Myocyte (in vitro differentiated cells): Measurements from ENCODE around the gene SNX10. TPM values are rescaled to one million over a fixed set of nuclear protein-coding genes. Genes with fewer than 3 reads are reported as not detected.
A peak's percentile ranks its signal among the peaks of the same experiment; 100 is the strongest.
"Not testable (repeated sequence)": the region's sequence is repeated elsewhere in the genome, so short reads cannot be mapped to it uniquely, and the experiment has no call there.

Experiments
- DNase-seq: peaks from one replicate; pipeline ENCODE4 v3.0.0-alpha.2; 2012; ENCODE audit warnings: low read depth
- polyA plus RNA-seq: library from polyadenylated mRNA; unstranded; fragments of >200 nt; gene quantifications from one replicate; pipeline ENCODE4 v1.2.1, GENCODE V29; 2012; ENCODE audit warnings: missing spikeins
- total RNA-seq: library from RNA; depleted of rRNA; stranded (reverse); fragments of >200 nt; gene quantifications from 2 replicates; pipeline ENCODE4 v1.2.3, GENCODE V29; 2014

SNX10 gene, protein sequence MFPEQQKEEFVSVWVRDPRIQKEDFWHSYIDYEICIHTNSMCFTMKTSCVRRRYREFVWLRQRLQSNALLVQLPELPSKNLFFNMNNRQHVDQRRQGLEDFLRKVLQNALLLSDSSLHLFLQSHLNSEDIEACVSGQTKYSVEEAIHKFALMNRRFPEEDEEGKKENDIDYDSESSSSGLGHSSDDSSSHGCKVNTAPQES
- not detected in 2 replicates for total RNA-seq
- polyA plus RNA-seq = not detected

DNA sequence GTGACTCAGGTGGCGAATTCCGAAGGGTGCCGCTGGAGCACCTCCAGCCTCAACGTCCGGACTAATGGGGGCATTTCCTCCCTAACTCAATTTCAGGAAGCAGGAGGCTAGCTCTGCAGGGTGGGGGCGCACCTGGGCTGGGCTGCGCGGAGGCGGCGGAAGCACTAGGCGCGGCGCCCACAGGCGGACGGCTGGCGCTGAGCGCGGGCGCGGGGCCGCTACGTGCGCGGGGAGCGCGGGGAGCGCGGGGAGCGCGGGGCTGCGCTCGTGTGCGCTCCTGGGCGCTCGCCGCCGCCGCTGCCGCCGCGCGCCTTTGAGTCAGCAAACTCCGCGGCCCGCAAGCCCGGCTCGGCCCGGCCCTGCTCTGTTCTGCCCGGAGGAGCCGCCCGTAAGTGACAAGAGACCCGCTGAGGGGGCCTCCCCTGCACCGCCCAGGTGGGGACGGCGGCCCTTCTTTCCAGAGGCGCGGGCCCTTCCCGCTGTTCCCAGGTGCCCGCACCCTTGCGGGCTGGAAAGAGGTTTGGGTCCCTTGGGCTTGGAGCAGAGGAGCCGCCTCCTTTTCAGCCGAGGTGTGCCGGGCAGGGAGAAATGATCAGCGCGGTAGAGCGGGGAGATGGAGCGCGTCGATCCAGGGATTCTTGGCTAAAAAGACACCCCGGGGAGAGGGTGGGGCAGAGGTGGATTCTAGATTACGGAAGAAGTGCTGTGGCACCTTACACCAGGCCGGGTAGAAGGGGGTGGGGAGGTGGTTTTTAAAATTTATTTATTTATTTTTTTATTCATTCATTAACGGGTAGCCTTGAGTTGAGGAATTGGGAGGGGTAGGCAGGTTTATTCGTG is at the start of gene SNX10:
TSS of gene SNX10 (plus strand) at position 164 of the 840 bp plus-strand sequence. CDS start 54,581 bp downstream, outside the sequence.
- peak; percentile 11 for DNase-seq

GRCh38 chr7:26245150-26245549 is 46.5 kb upstream of the SNX10 start:
- DNase-seq = no peak

- no peak for DNase-seq
These were observed 41.4 kb upstream of the SNX10 start for GRCh38 chr7:26250239-26250638.

DNA sequence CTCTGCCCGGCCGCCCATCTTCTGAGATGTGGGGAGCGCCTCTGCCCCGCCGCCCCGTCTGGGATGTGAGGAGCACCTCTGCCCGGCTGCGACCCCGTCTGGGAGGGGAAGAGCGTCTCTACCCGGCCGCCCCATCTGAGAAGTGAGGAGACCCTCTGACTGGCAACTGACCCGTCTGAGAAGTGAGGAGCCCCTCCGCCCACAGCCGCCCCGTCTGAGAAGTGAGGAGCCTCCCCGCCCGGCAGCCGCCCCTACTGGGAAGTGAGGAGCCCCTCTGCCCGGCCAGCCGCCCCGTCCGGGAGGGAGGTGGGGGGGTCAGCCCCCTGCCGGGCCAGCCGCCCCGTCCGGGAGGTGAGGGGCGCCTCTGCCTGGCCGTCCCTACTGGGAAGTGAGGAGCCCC is 29.8 kb upstream of the SNX10 start:
- not testable (repeated sequence) for DNase-seq

GRCh38 chr7:26265065-26265464 is 26.6 kb upstream of the SNX10 start:
- no peak for DNase-seq

DNA sequence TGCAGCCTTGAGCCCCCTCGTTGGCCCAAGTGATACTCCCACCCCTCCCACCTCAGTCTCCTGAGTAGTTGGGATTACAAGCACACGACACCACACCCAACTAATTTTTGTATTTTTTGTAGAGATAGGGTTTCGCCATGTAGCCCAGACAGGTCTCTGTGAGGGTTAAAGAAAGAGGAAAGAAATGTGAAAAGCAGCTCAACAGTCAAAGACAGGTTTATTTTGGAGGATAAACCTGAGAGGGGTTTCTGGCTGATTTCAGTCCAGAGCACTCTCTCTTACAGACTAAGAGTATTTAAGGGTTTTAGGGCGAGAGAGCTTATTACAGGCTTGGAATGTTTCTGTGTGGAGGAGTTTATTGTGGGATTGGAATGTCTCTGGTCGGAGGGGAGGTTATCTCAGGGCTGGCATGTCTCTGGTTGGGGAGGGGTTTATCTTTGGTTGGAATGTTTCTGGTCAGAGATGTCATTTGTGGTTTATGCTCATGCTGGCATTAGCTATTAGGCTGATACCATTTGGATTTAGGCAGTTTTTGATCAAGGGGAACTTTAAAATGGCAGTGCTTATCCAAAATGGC is 26.1 kb upstream of the SNX10 start:
- peak; percentile 31 for DNase-seq

DNA sequence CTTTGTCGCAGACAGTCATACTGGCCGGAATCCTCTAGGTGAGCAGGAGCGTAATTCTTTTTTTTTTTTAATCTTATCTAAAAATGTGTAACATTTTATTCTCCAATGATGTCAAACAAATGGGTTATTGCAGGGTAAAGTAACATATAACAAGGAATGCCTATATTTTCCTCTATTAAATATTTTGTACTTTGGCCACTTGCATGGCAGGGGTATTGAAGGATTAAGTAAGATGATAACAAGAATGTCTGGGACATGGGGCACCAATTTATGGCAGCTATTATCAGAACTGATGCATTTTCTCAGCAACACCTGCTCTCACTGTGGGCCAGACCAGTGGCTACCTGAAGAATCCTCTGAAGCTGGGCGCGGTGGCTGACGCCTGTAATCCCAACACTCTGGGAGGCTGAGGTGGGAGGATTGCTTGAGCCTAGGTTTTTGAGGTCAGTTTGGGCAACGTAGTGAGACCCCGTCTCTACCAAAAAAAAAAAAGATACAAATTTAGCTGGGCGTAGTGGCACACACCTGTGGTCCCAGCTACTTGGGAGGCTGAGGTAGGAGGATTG is 24.0 kb upstream of the SNX10 start:
- no peak for DNase-seq

DNA sequence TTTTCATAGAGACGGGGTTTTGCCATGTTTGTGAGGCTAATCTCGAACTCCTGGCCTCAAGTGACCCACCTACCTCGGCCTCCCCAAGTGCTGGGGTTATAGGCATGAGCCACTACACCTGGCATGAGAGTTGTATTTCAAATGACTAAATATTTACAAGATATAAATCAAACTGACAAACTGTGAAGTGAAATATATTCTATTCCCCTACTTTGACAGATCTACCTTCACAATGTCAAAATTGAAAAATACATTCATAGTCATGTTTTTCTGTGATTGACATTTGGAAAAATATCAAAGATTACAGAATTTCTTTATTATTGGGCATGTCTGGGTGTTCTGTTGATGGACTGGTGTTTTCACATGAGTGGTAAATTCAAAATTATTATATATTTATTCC is 16.4 kb upstream of the SNX10 start:
- DNase-seq = no peak

GRCh38 chr7:26278770-26279169 is 12.9 kb upstream of the SNX10 start:
- peak; percentile 36 for DNase-seq

DNA sequence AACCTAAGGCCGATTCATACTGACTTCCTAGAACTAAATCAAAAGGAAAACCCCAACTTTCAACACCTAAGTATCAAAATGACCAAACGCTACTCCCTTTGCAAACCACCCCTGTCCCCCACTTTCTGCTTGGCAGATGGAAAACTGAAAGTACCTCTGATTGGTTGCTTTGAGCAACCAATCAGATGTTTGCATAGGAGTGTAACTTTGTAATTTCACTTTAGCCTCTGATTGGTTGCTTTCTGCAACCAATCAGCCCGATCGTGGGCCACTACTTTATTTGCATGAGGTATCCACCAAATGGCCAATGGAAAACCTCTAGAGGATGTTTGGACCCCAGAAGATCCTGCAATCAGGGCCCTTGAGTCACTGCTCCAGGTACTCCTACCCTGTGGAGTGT is 12.3 kb upstream of the SNX10 start:
- peak; percentile 10 for DNase-seq

DNA sequence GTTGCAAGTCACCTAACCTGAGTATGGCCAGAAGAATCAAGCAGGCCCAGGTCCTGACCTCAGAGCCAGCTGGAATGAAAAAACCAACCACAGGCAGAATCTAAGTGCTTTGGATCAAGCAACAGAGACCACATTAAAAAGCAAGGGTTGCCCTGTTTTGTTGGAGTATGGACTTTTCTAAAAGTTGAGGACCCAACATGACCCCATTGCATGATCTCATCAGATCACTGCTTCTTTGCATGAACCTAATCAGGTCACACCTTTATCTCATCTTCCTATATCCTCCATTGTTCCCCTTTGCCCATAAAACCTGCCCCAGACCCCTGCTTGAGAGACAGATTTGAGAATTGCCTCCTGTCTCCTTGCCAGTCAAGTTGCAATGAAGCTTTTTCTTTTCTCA is 11.6 kb upstream of the SNX10 start:
- DNase-seq = no peak

- DNase-seq = no peak
These were observed 10.9 kb upstream of the SNX10 start for GRCh38 chr7:26280723-26281122.

DNA sequence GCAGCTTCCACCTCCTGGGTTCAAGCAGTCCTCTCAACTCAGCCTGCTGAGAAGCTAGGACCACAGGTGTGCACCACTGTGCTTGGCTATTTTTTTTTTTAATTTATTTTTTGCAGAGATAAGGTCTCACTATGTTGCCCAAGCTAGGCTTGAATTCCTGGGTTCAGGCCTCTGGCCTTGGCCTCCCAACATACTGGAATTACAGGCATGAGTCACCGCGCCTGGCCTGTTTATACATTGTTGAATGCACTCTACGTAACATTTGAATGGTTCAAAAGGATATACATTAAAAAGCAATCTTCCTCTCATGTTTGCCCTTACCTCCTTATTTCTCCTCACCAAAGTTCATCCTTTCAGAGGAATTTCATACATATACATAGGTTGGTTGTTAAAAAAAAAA is 7.2 kb upstream of the SNX10 start:
- DNase-seq = no peak

GRCh38 chr7:26284995-26285632 is 6.5 kb upstream of the SNX10 start:
- no peak for DNase-seq

- DNase-seq = no peak
These were observed 5.5 kb upstream of the SNX10 start for GRCh38 chr7:26286157-26286556.

DNA sequence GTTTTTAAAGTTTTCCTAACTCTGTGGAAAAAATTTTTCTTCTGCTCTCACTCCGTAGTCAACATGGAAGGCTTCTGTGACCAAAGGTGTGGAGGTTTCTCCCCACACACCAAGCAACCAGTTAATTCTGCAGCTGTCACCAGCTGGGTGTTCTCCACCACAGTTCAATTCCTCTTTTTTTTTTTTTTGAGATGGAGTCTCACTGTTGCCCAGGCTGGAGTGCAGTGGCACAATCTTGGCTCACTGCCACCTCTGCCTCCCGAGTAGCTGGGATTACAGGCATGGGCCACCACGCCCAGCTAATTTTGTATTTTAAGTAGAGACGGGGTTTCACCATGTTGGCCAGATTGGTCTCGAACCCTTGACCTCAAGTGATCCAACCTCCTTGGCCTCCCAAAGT is 3.5 kb upstream of the SNX10 start:
- DNase-seq = not testable (repeated sequence)

DNA sequence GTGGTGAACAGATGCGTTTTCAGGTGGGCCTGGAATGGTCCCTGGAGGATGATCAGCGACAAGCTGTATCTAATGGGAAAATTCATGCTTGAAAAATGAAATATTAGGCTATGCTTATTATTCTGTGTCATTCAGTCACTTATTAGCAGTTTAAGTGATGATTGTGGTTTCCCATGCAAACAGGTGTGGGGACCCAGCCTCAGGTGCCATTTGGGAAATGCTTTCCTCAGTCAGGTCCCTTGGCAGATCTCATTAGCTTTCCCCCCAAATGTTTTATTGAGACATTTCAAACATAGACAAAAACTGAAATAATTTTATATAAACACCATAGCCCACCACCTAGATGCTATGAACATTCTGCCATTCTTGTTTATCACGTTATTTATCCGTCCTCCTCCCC is 411 bp upstream of the SNX10 start:
- no peak for DNase-seq

- no peak for DNase-seq
These were observed 1.3 kb downstream of the SNX10 start for GRCh38 chr7:26292768-26293560.

DNA sequence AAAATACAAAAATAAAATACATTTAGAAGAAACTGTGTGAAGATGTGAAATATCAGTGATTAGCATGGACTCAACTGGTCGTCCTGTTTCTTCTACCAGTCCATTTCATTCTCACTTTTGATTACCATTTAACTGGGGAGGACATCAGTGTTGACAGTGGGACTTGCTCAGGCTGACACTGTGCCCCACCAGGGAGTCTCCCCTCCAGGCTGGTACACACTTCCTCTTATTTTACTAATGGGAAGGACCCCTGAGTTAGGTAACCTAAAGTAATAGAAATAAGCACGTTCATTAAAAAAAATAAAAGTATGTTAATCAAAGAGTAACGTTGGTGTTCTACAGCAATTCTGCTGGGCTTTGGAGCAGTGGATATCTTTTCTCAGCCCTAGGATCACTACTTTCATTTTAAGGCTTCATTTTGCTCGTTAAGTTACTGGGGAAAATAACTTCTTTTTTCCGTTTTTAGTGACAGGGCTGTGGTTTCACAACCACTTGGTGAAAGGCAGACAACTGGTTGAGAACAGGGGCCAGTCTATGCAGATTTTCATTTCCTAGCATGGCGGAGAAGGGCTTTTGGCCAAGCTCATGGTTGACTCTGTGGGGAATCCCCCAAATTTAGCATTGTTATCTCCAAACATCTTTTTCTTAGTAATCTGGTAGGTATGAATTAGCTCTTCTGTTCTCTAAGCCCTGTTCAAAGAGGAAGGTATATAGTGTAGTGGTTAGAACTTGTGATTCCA is 2.1 kb downstream of the SNX10 start:
- DNase-seq = no peak

DNA sequence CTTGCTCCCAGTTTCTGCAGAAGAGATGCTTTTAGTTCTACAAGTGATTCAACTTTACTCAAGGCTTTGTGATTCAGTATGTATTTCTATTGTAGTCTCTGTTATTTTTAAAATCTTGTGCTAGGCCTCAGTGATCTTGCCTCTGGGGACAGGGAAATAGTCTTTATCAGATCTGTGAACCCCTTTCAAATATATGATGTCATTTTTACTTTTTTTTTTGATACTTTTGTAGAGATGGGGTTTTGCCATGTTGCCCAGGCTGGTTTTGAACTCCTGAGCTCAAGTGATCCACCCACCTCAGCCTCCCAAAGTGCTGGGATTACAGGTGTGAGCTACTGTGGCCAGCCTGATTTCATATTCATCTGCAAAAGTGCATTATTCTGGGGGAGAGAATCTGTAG is 3.4 kb downstream of the SNX10 start:
- DNase-seq = no peak
